ENCODE data around the gene DLGAP1. TPM values are rescaled to one million over a fixed set of nuclear protein-coding genes. Genes with fewer than 3 reads are reported as not detected.
A peak's percentile ranks its signal among the peaks of the same experiment; 100 is the strongest.

The DLGAP1 gene
- polyA plus RNA-seq, 1 of the 3 experiments (the other 2 are of a cell fraction), result not detected

DNA sequence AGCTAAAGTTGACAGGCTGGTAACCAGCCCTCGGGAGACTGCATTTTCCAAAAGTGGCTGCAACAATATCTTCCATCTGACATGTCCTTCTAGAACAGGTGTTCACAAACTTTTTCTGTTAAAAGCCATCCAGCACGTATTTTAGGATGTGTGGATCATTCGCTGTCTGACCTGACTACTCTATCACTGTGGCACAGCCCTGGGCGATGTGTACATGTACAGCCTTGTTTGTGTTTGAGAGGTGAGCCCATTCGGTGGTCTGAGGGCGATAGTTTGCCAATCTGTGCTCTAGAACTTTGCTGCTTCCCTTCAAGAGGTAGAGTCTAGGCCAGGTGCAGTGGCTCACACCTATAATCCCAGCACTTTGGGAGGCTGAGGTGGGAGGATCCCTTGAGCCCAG is 839.0 kb downstream of the DLGAP1 start:
- H3K36me3 ChIP-seq (replicated peaks in 1 of 2; ENCODE audit: control insufficient read depth in 1 of 2, insufficient read depth in 2 of 2, low read length in 1 of 2), result no peaks in the 10 kb centered on the region
- peaks cover 0 to 7% of the 10 kb centered on the region in 2 experiments; a peak in 1 of 4 replicates for H3K4me1 ChIP-seq (ENCODE audit: control insufficient read depth in 1 of 2, insufficient read depth in 2 of 2, low read depth in 1 of 2, low read length in 1 of 2)
- no peak overlapping the region for H3K4me3 ChIP-seq (ENCODE audit: low read depth in 2 of 2, low read length in 1 of 2)
- H3K27me3 ChIP-seq (ENCODE audit: insufficient read depth), result no peaks in the 10 kb centered on the region
- no peaks in the 10 kb centered on the region for H3K79me2 ChIP-seq (ENCODE audit: insufficient read depth)
- no peak overlapping the region for H2AFZ ChIP-seq (ENCODE audit: low read depth)
- ChIA-PET CTCF (interaction anchor here (1.5 to 3.7 kb wide), 3 partner anchors 22 to 161 kb away, joined by 3 to 13 read pairs (median 5); no protein-coding TSS in a partner anchor), POLR2A (no interaction called here)
- H3K27ac ChIP-seq (ENCODE audit: low read depth in 2 of 2, low read length in 1 of 2), result no peak overlapping the region
- H3K4me2 ChIP-seq, result no peak overlapping the region
- no peaks in the 10 kb centered on the region for H3K9me2 ChIP-seq
- no peak for DNase-seq
- no peaks in the 10 kb centered on the region for H4K20me1 ChIP-seq (ENCODE audit: insufficient read depth)
- 93% methylated on average over 6 of the region's 6 CpGs for WGBS (ENCODE audit: low lambda C conversion rate)
- H3K9ac ChIP-seq, result no peak overlapping the region
- no peaks in the 10 kb centered on the region for H3F3A ChIP-seq (replicated peaks; ENCODE audit: insufficient read depth)
- TF ChIP-seq USF2 (IDR thresholded peaks at IDR 0.05; ENCODE audit: borderline replicate concordance, low read depth, low read length) (no peak), SMC3 (IDR thresholded peaks at IDR 0.05; ENCODE audit: low read depth, low read length) (no peak), TCF12 (IDR thresholded peaks at IDR 0.05) (no peak), ZBTB33 (IDR thresholded peaks at IDR 0.05; ENCODE audit: borderline replicate concordance, low read depth) (no peak), YY1 (IDR thresholded peaks at IDR 0.05; ENCODE audit: low read depth) (no peak), JUND (IDR thresholded peaks at IDR 0.05) (no peak), RFX5 (IDR thresholded peaks at IDR 0.05; ENCODE audit: low read length) (no peak), RXRA (IDR thresholded peaks at IDR 0.05; ENCODE audit: borderline replicate concordance, low read depth) (no peak), GABPA (IDR thresholded peaks at IDR 0.05; ENCODE audit: low read depth) (no peak), FOXJ3 (CRISPR knock-in tag; IDR thresholded peaks at IDR 0.05) (no peak)
- H3K9me3 ChIP-seq, result no peaks in the 10 kb centered on the region

DNA sequence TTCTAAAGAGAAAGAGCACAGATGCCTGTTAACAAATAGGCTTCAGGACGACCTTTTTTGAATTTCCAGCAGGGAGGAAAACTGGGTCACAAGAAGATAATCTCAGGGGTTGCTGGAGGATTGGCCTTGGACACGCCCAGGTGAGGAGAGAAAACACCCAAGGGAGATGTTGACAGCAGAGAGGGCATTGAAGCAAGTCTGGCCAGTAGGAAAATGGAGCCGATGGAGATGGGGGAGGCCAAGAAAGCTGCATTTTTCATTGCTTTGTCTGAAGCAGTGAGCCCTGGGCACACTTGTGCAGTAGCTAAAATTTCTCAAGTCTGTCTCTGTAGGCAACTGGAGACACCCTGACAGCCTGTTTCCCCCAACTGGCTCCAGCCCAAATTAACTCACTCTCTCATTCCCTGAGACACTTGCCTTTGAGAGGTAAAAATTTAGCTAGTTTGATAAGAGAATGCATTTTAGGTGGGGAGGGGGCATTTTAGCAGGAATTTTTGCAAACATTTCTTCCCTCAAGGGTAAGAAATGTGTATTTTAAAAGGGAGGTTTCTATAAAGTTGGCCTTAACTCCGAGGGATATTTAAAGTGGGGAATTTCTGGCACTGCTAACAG is 839.6 kb downstream of the DLGAP1 start:
- H3K9me2 ChIP-seq, result no peaks in the 10 kb centered on the region
- no peaks in the 10 kb centered on the region for H3F3A ChIP-seq (replicated peaks; ENCODE audit: insufficient read depth)
- no peak overlapping the region for H3K9ac ChIP-seq
- H3K4me1 ChIP-seq (ENCODE audit: control insufficient read depth in 1 of 2, insufficient read depth in 2 of 2, low read depth in 1 of 2, low read length in 1 of 2), result peaks cover 0 to 7% of the 10 kb centered on the region in 2 experiments; a peak in 1 of 4 replicates
- CTCF ChIA-PET, result interaction anchor here (0.9 to 3.7 kb wide), 3 partner anchors 21 to 161 kb away, joined by 3 to 13 read pairs (median 3); no protein-coding TSS in a partner anchor
- no peak for DNase-seq
- H3K27me3 ChIP-seq (ENCODE audit: insufficient read depth), result no peaks in the 10 kb centered on the region
- H3K79me2 ChIP-seq (ENCODE audit: insufficient read depth), result no peaks in the 10 kb centered on the region
- H3K36me3 ChIP-seq (replicated peaks in 1 of 2; ENCODE audit: control insufficient read depth in 1 of 2, insufficient read depth in 2 of 2, low read length in 1 of 2), result no peaks in the 10 kb centered on the region
- H3K4me3 ChIP-seq (ENCODE audit: low read depth in 2 of 2, low read length in 1 of 2), result no peak overlapping the region
- no peak overlapping the region for H3K4me2 ChIP-seq
- POLR2A ChIA-PET, result no interaction called here
- H4K20me1 ChIP-seq (ENCODE audit: insufficient read depth), result no peaks in the 10 kb centered on the region
- peak overlapping the region; percentile 35; the same call in 1 of the 2 replicates for H2AFZ ChIP-seq (ENCODE audit: low read depth)
- no peak overlapping the region for H3K27ac ChIP-seq (ENCODE audit: low read depth in 2 of 2, low read length in 1 of 2)
- H3K9me3 ChIP-seq, result no peaks in the 10 kb centered on the region
- 74% methylated on average over 4 of the region's 4 CpGs for WGBS (ENCODE audit: low lambda C conversion rate)
- TF ChIP-seq GABPA (IDR thresholded peaks at IDR 0.05; ENCODE audit: low read depth) (no peak), YY1 (IDR thresholded peaks at IDR 0.05; ENCODE audit: low read depth) (no peak), SIN3A (IDR thresholded peaks at IDR 0.05; ENCODE audit: borderline replicate concordance, low read depth, low read length) (no peak), ELF1 (IDR thresholded peaks at IDR 0.05) (no peak), RXRA (IDR thresholded peaks at IDR 0.05; ENCODE audit: borderline replicate concordance, low read depth) (no peak), NRF1 (IDR thresholded peaks at IDR 0.05; ENCODE audit: low read depth, low read length) (no peak), MXI1 (IDR thresholded peaks at IDR 0.05; ENCODE audit: low read depth, low read length) (no peak), EP300 (IDR thresholded peaks at IDR 0.05; ENCODE audit: borderline replicate concordance in 1 of 2, low read depth in 1 of 2, low read length in 1 of 2) (no peak), NFIC (IDR thresholded peaks at IDR 0.05; ENCODE audit: borderline replicate concordance) (no peak)
- TF ChIP-seq, protein P1, sequence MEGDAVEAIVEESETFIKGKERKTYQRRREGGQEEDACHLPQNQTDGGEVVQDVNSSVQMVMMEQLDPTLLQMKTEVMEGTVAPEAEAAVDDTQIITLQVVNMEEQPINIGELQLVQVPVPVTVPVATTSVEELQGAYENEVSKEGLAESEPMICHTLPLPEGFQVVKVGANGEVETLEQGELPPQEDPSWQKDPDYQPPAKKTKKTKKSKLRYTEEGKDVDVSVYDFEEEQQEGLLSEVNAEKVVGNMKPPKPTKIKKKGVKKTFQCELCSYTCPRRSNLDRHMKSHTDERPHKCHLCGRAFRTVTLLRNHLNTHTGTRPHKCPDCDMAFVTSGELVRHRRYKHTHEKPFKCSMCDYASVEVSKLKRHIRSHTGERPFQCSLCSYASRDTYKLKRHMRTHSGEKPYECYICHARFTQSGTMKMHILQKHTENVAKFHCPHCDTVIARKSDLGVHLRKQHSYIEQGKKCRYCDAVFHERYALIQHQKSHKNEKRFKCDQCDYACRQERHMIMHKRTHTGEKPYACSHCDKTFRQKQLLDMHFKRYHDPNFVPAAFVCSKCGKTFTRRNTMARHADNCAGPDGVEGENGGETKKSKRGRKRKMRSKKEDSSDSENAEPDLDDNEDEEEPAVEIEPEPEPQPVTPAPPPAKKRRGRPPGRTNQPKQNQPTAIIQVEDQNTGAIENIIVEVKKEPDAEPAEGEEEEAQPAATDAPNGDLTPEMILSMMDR (IDR thresholded peaks at IDR 0.05), result no peak
- TF ChIP-seq, protein P2, sequence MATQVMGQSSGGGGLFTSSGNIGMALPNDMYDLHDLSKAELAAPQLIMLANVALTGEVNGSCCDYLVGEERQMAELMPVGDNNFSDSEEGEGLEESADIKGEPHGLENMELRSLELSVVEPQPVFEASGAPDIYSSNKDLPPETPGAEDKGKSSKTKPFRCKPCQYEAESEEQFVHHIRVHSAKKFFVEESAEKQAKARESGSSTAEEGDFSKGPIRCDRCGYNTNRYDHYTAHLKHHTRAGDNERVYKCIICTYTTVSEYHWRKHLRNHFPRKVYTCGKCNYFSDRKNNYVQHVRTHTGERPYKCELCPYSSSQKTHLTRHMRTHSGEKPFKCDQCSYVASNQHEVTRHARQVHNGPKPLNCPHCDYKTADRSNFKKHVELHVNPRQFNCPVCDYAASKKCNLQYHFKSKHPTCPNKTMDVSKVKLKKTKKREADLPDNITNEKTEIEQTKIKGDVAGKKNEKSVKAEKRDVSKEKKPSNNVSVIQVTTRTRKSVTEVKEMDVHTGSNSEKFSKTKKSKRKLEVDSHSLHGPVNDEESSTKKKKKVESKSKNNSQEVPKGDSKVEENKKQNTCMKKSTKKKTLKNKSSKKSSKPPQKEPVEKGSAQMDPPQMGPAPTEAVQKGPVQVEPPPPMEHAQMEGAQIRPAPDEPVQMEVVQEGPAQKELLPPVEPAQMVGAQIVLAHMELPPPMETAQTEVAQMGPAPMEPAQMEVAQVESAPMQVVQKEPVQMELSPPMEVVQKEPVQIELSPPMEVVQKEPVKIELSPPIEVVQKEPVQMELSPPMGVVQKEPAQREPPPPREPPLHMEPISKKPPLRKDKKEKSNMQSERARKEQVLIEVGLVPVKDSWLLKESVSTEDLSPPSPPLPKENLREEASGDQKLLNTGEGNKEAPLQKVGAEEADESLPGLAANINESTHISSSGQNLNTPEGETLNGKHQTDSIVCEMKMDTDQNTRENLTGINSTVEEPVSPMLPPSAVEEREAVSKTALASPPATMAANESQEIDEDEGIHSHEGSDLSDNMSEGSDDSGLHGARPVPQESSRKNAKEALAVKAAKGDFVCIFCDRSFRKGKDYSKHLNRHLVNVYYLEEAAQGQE (IDR thresholded peaks at IDR 0.05; ENCODE audit: low read depth, low read length), result no peak
